ENCODE measurements around the gene TRAPPC10.

- TF ChIP-seq GATA2 (IDR thresholded peaks at IDR 0.05; ENCODE audit: low read depth, low read length) (no peak), GATA3 (IDR thresholded peaks at IDR 0.05; ENCODE audit: low read depth, low read length) (no peak)
Observed at GRCh38 chr21:44059710-44060109, 47.6 kb downstream of the TRAPPC10 start.
